ENCODE data around the gene PTGR3.

PTGR3 gene

DNA sequence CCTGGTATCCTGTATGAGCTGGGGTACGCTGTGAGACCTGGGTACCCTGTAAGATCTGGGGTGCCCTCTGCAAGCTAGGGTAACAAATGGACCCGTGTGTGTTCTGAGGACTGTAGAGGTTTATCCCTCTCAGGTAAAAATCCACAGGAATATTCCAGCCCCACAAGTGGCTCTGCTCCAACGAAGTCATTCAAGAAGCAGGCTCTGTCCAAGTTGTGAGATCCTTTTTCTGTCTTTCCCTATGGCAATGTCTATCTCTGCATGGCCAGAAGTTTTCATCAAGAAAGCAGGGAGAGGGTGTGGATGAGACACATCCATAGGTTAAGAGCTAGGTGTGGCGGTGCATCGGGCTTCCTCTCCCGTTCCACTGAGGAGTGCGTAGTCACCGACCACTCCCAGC, 43.0 kb downstream of the PTGR3 start:
- DNase-seq = no peak

DNA sequence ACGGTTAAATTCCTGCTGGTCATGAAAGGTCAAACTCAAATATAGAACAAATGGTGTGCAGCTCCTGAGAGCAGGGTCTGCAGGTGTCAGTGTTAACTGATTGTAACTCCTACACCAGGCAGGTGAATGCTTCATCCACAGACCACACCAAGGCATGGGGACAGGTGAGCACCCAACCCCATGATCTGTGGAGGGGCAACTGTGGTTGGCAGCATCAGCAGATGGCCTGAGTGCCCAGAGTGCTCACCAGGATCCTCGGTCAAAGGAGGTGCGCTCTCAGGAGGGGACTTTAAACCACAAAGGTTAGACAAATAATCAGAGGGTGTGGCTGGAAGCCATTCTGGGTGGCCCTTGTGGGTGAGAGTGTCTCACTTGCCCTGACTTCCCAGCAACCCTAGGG, 44.5 kb downstream of the PTGR3 start:
- DNase-seq = no peak

DNA sequence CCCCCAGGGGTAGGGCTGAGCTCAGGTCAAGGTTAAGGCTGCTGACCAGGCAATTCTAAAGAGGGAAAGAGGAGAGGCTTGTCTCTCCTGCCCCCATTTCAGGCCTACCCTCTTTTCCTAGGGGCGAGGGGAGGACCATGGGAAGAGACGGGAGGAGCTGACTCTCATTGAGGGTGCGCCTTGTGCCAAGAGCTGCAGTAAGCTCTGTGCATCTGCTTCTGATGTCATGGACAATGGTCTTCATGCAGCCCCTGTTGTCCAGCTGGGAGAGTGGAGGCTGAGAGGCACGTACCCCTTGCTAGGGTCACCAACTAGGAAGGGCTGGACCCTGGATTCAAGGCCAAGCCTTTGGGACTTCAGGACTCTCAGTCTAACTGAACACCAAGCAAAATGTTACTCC, 45.2 kb downstream of the PTGR3 start:
- DNase-seq = no peak

DNA sequence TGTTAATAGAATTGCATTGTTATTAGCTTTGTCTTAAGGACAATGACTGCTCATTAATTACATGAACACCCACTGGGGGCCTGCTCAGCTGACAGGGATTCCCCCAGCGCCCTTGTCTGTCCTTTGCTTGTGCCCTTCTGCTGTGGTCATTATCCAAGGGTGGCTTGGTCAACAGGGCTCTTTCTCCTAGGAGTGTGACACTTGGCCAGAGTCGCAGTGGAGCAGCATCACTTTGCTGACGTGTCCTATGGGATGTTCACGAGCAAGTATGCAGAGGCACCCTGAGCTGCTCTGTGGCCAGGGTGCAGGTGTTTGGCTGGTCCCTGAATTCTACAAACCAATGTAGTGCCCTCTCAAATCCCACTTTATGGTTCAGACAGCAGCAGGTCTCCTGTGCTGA, 46.0 kb downstream of the PTGR3 start:
- DNase-seq = no peak

DNA sequence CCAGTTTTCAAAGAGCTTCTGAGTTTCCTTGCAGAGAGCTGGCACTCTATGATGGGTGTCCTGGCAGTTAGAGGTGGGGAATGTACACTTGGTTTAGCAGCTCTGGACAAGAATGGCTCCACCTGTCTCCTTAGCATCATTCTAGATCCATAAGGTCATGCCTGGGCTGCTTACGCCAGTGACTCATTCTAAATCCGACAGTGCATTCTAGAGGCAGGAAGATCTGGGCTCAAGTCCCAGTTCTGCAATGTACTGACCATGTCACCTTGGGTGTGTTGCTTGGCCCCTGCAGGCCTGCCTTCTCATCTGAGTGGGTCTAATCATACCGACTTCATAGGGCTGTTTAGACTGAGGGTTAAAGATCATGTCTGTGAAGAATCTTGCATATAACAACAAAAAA, 46.5 kb downstream of the PTGR3 start:
- DNase-seq = no peak

DNA sequence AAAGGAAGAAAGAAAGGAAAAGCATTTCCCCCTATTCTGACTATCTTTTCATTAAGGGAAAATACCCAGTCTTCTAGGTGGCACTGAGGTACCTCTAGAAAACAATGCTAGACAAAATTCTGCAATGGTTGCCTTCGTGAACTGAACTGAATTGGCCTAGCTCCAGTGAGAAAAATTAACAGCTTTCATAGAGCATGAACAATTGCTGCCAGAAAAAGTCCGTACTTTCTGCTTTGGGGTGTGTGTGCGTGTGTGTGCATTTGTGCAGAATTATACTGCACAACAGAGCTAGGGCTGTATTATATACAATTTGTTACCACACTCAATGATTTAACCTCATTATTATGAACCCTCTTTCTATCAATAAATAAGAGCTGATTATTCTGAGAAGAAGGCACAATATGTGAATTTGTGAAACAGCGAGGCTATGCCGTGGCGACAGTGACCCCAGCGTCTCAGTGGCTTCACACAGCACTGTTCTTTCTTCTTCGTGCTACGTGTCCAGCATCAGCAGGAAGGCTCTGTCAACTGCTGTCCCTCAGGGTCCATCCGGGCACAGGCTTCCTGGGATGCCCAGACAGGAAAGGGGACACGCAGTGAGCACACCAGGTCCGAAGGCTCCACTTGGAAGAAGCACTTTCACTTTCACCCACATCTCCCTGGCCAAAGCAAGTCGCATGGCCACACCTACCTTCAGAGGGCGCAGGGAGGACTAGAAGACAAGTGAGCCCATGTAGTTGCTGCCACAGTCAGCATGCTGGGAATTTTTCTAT, 47.5 kb downstream of the PTGR3 start:
- DNase-seq = peak; percentile 40

DNA sequence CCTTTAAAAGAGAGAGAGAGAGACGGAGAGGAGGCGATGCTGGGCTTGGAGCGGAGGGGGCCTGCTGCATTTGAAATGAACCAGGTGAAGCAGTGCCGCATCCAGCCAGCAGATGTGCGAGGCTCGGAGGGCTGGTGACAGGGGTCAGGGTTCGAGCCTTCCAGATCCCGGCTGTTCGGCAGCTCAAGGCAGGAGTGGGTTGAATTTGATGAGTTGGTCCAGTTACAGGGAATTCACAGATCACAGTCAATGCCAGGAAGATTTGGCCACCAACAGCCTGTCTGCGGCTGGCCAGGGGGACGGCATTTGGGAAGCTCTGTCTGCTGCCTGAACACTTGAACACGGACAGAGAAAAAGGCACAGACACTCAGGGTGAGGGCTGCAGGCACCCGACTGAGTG, 48.6 kb downstream of the PTGR3 start:
- DNase-seq = no peak

DNA sequence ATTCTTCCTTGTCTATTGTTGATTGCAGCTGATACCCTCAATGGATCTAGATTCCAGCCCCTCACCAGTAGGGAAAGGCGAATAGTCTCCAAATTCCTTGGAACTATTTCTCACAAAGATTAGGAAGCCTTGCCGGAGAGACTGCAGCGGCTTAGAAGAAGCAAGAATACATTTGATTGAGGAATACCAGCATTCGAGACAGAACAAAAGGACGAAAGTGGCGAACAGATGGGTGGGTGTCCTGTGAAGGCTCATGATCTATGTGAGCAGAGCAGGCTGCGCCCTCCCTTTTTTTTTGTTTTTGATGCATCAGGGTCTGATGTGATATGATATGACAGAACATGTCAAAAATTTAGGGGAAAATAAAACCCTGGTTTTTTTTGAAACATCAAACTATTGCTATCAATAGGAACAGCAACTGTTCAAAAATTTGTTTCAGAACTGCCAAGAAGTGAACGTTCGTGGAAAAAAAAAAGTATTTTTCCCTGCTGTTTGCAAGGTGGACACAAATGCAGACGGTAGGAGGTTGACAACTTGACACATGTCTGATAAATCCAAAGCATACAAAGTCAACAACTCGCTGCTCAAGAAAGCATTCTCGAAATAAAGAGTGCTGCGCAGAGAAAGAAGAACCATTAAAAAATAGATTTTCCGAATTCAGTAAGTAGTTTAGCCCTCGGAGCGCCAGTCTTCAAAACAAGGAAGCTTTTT, 49.1 kb downstream of the PTGR3 start:
- DNase-seq = no peak

DNA sequence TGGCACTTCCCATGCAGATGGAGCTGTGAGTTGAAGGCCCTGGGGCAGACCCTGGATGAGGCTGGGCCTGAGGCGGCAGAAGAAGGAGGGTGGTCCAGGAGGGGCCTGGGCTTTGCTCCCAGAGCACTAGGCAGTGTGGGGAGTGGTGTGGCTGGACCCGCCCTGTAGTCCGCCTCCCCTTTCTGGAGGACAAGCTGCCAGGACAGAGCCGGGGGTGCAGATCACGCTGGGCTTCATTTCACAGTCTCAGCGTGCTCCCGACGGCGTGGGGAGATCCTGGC, 49.8 kb downstream of the PTGR3 start:
- no peak for DNase-seq

All from NCI-H526 treated with DMSO at 0.1 percent for 48 hours (cell line).